CD8-positive, alpha-beta memory T cell (primary cell): ENCODE measurements around the gene FSD2. TPM values are rescaled to one million over a fixed set of nuclear protein-coding genes. Genes with fewer than 3 reads are reported as not detected.

Source experiments
- CTCF ChIA-PET: fragments of 350-600 bp; sonication (Branson Sonifier 250); formaldehyde crosslinking; loops from one replicate; lab custom pipeline; 2021; ENCODE audit warnings: antibody characterized with exemption; lab: Charles Lee
- POLR2A ChIA-PET: fragments of 350-600 bp; sonication (Branson Sonifier 250); formaldehyde crosslinking; loops from one replicate; lab custom pipeline; 2021; ENCODE audit warnings: antibody characterized with exemption; lab: Charles Lee
- DNase-seq, 5 donors: peaks; one replicate each; pipeline versions ENCODE4 v3.0.0 to v3.0.0-alpha.2; 2020 to 2022; ENCODE audit warnings: mixed read lengths in 1 of 5
- H3K27ac ChIP-seq: one replicate; pipeline ENCODE4 v1.7.0; 2013; ENCODE audit warnings: low read depth, mild to moderate bottlenecking, low read length, moderate library complexity
- H3K27me3 ChIP-seq: 2 replicates; pipeline ENCODE4 v1.7.0; 2013; ENCODE audit warnings: low read length, mild to moderate bottlenecking; ENCODE audit not compliant: insufficient read depth, poor library complexity, severe bottlenecking
- H3K36me3 ChIP-seq: 2 replicates; pipeline ENCODE4 v1.7.0; 2013; ENCODE audit warnings: mild to moderate bottlenecking, low read length, moderate library complexity; ENCODE audit not compliant: insufficient read depth
- H3K4me1 ChIP-seq: 2 replicates; pipeline ENCODE4 v1.7.0; 2013; ENCODE audit warnings: mild to moderate bottlenecking, low read length, moderate library complexity; ENCODE audit not compliant: insufficient read depth
- H3K4me3 ChIP-seq: 2 replicates; pipeline ENCODE4 v1.7.0; 2013; ENCODE audit warnings: mild to moderate bottlenecking, low read length
- H3K9me3 ChIP-seq: 2 replicates; pipeline ENCODE4 v1.7.0; 2013; ENCODE audit warnings: mild to moderate bottlenecking, low read length
- H3K27ac Mint-ChIP-seq, 8 donors: one replicate each; pipeline ENCODE4 v1.8.0; 2020 to 2021; ENCODE audit warnings: mixed read lengths in 8 of 8, mild to moderate bottlenecking in 6 of 8, inconsistent platforms in 3 of 8, moderate library complexity in 3 of 8
- H3K27me3 Mint-ChIP-seq, 2 donors: one replicate each; pipeline ENCODE4 v1.8.0; 2020 to 2021; ENCODE audit warnings: mixed read lengths in 2 of 2, mild to moderate bottlenecking in 1 of 2, moderate library complexity in 1 of 2
- H3K36me3 Mint-ChIP-seq, 3 donors: one replicate each; pipeline ENCODE4 v1.8.0; 2020 to 2021; ENCODE audit warnings: mixed read lengths in 3 of 3, inconsistent platforms in 1 of 3, mild to moderate bottlenecking in 1 of 3
- H3K4me1 Mint-ChIP-seq, 3 donors: one replicate each; pipeline ENCODE4 v1.8.0; 2020 to 2021; ENCODE audit warnings: mixed read lengths in 3 of 3, inconsistent platforms in 1 of 3, mild to moderate bottlenecking in 1 of 3
- H3K4me3 Mint-ChIP-seq, 7 donors: one replicate each; pipeline ENCODE4 v1.8.0; 2020 to 2021; ENCODE audit warnings: mixed read lengths in 7 of 7, mild to moderate bottlenecking in 6 of 7, moderate library complexity in 4 of 7, inconsistent platforms in 2 of 7
- H3K9me3 Mint-ChIP-seq, 5 donors: one replicate each; pipeline ENCODE4 v1.8.0; 2020 to 2022; ENCODE audit warnings: mixed read lengths in 5 of 5, mild to moderate bottlenecking in 3 of 5, moderate library complexity in 2 of 5, inconsistent platforms in 1 of 5
- polyA plus RNA-seq: library from polyadenylated mRNA; unstranded; fragments of 300-500 nt; fragmentation: Illumina TruSeq; gene quantifications from one replicate; pipeline ENCODE4 v1.2.3, GENCODE V29; 2021
- total RNA-seq, 2 experiments: library from RNA; stranded (reverse); gene quantifications; one replicate each; pipeline ENCODE4 v1.2.3, GENCODE V29; 2021

FSD2 gene, protein sequence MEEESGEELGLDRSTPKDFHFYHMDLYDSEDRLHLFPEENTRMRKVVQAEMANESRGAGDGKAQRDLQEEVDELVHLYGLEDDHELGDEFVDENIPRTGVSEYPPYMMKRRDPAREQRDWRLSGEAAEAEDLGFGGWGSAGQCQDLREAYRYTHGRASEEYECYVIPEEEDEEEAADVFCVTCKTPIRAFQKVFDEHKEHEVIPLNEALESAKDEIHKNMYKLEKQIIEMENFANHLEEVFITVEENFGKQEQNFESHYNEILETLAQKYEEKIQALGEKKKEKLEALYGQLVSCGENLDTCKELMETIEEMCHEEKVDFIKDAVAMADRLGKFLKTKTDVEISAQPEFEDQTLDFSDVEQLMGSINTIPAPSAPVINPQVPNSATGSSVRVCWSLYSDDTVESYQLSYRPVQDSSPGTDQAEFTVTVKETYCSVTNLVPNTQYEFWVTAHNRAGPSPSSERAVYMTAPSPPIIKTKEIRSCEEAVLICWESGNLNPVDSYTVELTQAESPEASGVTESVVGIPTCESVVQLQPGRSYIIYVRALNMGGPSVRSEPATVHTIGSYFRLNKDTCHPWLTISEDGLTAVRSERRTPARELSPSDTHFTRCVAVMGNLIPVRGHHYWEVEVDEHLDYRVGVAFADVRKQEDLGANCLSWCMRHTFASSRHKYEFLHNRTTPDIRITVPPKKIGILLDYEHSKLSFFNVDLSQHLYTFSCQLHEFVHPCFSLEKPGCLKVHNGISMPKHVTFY
- total RNA-seq (not detected), polyA plus RNA-seq (0.16 TPM)

DNA sequence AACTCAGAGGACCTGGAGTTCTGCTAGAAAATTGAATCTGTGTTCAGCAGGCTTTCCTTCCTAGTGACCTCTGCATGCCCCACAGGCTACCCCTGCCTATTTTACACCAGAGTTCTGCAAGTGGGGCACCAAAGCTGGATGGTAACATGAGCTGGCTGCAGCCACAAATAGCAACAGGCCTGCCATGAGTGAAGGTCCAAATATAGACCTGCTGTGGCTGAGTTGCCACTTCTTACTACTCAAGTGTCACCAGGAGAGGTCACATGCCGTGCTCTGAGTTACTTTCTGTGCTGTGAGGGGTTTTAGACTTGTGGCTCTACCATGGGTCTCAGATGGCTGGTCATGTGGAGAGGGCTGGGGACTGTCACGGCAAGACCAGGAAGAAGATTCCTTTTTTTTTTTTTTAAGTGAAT, at the start of gene FSD2:
Gene FSD2, minus strand, starts transcription at position 76 of the 413 bp plus-strand sequence. CDS start 18,679 bp downstream, outside the sequence.
- POLR2A ChIA-PET, result no interaction called here
- CTCF ChIA-PET, result no interaction called here
- Mint-ChIP-seq H3K27me3 (peaks cover 11 to 30% of the 10 kb centered on the region in 2 donors), H3K4me3 (peak within 1 kb of the TSS in 1 of 7 donors; percentile 5), H3K36me3 (peaks cover 0 to 7% (median 0%) of the 10 kb centered on the region in 3 donors), H3K27ac (peak within 1 kb of the TSS in 1 of 8 donors; percentile 55), H3K4me1 (peaks cover 9 to 12% (median 10%) of the 10 kb centered on the region in 3 donors), H3K9me3 (no peaks in the 10 kb centered on the region)
- no peak within 1 kb of the TSS for H3K27ac ChIP-seq
- no peaks in the 10 kb centered on the region for H3K9me3 ChIP-seq
- peaks cover 9% of the 10 kb centered on the region for H3K4me1 ChIP-seq
- no peak for DNase-seq
- H3K36me3 ChIP-seq, result no peaks in the 10 kb centered on the region
- no peaks in the 10 kb centered on the region for H3K27me3 ChIP-seq
- H3K4me3 ChIP-seq, result no peak within 1 kb of the TSS

DNA sequence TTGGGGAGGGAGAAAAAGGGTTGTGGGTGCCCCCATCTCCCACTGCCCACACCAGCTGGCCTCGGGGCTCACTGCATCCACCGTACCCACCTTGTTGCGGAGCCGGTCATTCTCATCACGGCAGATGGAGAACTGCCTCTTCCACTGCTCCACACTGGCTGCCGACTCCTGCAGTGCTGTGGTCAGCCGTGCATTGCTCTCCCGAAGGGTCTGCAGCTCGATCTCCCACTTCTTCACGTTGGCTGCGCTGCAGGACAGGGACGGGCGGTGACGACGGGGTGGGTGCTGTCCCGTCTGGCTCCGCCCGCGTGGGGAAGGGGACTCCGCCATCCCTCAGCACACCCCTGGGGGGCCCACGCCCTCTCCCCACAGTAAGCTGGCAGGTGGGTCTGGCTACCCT, 48.7 kb upstream of the FSD2 start:
- no peak for DNase-seq
- no peaks in the 10 kb centered on the region for H3K27me3 ChIP-seq

DNA sequence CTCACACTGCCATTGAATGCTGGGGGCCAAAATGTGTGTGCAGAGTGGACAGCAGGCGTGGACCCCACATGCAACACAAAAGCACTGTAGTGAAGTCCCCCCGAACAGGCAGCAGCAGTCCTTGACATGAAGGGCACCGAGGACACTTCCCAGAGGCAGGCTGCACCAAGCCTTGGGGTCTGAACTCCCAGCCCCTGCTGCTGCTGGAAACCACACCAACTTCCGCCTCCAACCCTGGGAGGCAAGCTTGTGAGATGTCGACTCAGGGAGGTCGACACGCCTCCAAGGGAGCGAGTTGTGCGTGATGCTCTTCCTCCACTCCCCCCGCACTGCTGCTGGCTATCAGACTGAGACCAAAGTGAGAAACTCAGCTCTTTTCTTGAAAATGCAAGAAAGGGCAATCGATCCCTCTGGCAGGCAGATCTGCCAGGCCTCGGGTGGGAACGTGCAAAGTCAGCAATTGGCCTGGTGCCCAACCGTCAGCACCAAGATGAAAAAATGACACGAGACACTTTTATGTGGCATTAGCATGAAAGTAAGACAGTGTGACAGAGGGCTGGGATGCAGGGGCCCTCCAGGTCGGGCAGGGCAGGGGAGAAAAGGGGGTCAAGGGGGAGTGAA, 47.2 kb upstream of the FSD2 start:
- Histone ChIP-seq H3K27me3 (no peaks in the 10 kb centered on the region), H3K36me3 (no peaks in the 10 kb centered on the region), H3K27ac (no peak overlapping the region), H3K4me1 (no peaks in the 10 kb centered on the region), H3K4me3 (no peak overlapping the region), H3K9me3 (no peaks in the 10 kb centered on the region)
- no peak overlapping the region for H3K4me3 Mint-ChIP-seq
- POLR2A ChIA-PET, result no interaction called here
- H3K27me3 Mint-ChIP-seq, result peaks cover 0 to 2% of the 10 kb centered on the region in 2 donors
- H3K36me3 Mint-ChIP-seq, result no peaks in the 10 kb centered on the region
- H3K27ac Mint-ChIP-seq, result no peak overlapping the region
- peaks cover 0 to 7% (median 6%) of the 10 kb centered on the region in 3 donors for H3K4me1 Mint-ChIP-seq
- CTCF ChIA-PET, result no interaction called here
- DNase-seq, result peak in 1 of 5 donors; percentile 12
- H3K9me3 Mint-ChIP-seq, result no peaks in the 10 kb centered on the region

More for the DNA sequence above, 48.7 kb upstream of the FSD2 start:
- Histone ChIP-seq H3K36me3 (no peaks in the 10 kb centered on the region), H3K4me1 (no peaks in the 10 kb centered on the region), H3K27ac (no peak overlapping the region), H3K4me3 (no peak overlapping the region), H3K9me3 (no peaks in the 10 kb centered on the region)
- Mint-ChIP-seq H3K9me3 (no peaks in the 10 kb centered on the region), H3K4me1 (peaks cover 0 to 7% (median 6%) of the 10 kb centered on the region in 3 donors), H3K27ac (no peak overlapping the region), H3K27me3 (peaks cover 0 to 2% of the 10 kb centered on the region in 2 donors), H3K36me3 (no peaks in the 10 kb centered on the region), H3K4me3 (peak overlapping the region in 1 of 7 donors; percentile 23)
- ChIA-PET POLR2A (no interaction called here), CTCF (interaction anchor here (0.7 kb wide), 1 partner anchor 980 kb away, joined by 3 read pairs; no protein-coding TSS in a partner anchor)

DNA sequence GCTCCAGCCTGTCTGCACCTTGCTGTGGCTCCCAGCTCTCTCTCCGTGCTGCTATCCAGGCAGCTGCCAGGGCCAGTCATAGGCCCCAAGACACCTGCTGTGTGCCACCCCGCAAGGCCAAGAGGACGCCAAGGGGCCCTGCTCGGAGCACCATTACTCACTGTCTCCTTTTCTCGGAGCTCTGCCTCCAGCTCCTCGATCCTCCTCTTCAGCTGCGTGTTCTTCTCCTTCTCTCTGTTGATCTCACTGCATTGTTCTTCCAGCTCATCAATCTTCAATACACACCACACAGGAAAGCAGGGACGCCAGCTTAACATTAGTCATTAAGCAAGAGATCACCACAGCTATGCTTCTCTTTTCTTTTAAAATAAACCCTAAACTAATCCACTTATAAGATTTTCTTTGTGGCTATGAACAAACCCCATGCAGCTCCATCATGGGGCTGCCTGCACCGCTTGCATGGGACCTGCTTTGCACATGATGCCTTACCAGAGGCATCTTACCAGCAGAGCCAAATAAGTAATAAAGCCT, 46.2 kb upstream of the FSD2 start:
- no peak for DNase-seq
- H3K36me3 Mint-ChIP-seq, result no peaks in the 10 kb centered on the region
- no peak overlapping the region for H3K4me3 Mint-ChIP-seq
- H3K4me1 Mint-ChIP-seq, result peaks cover 0 to 7% (median 6%) of the 10 kb centered on the region in 3 donors
- H3K4me3 ChIP-seq, result no peak overlapping the region
- H3K4me1 ChIP-seq, result no peaks in the 10 kb centered on the region
- H3K36me3 ChIP-seq, result no peaks in the 10 kb centered on the region
- peak overlapping the region in 1 of 8 donors; percentile 11 for H3K27ac Mint-ChIP-seq
- H3K9me3 Mint-ChIP-seq, result no peaks in the 10 kb centered on the region
- ChIA-PET CTCF (no interaction called here), POLR2A (no interaction called here)
- no peaks in the 10 kb centered on the region for H3K9me3 ChIP-seq
- peaks cover 0 to 2% of the 10 kb centered on the region in 2 donors for H3K27me3 Mint-ChIP-seq
- no peaks in the 10 kb centered on the region for H3K27me3 ChIP-seq
- no peak overlapping the region for H3K27ac ChIP-seq

DNA sequence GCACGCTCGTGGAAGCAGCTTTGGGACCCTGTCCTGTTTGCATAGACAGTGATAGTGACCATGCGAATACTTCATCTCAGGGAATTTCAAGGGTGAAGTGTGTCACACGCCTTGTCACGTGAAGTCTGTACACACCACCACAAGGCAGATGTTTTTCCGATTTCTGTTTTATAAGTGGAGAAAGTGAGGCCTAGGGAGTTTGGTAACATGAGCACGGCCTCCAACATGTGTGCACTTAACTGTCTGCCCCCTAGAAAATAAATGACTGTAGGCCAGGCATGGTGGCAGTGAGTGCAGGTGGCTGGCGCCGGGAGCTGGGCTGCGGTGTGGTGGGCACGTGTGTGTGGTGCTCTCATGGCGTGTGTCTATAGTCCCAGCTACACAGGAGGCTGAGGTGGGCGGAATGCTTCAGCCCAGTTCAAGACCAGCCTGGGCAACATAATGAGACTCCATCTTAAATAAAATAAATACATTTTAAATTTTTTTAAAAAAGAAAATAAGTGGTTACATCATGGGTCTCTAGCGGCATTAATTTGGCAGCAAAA, 45.5 kb upstream of the FSD2 start:
- POLR2A ChIA-PET, result no interaction called here
- Histone ChIP-seq H3K27me3 (no peaks in the 10 kb centered on the region), H3K36me3 (no peaks in the 10 kb centered on the region), H3K4me1 (no peaks in the 10 kb centered on the region), H3K9me3 (no peaks in the 10 kb centered on the region), H3K27ac (no peak overlapping the region), H3K4me3 (no peak overlapping the region)
- Mint-ChIP-seq H3K36me3 (no peaks in the 10 kb centered on the region), H3K27ac (no peak overlapping the region), H3K27me3 (peaks cover 0 to 2% of the 10 kb centered on the region in 2 donors), H3K4me1 (peaks cover 0 to 7% (median 6%) of the 10 kb centered on the region in 3 donors), H3K4me3 (no peak overlapping the region), H3K9me3 (no peaks in the 10 kb centered on the region)
- DNase-seq, result no peak
- CTCF ChIA-PET, result interaction anchor here (1.5 kb wide), 1 partner anchor 43 kb away, joined by 4 read pairs; no protein-coding TSS in a partner anchor

DNA sequence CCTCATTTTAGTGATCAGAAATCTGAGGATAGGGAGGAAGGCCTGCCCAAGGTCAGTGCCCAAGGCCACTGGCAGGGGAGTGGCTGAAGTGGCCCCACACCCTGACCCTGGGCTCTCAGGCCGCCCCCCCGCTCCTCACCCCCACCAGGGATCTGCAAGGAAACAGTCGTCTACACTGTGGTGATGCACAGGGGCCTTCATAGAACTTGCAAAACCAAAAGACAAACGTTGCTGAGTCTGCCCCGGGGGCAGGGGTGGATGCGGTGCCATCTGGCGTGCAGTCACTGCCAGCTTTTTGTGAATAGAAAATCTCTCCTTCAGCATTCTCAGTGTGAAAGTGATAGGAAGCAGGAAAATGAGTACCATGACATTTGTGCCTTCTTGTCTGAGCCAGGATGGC, 44.9 kb upstream of the FSD2 start:
- Histone ChIP-seq H3K4me1 (no peaks in the 10 kb centered on the region), H3K27ac (no peak overlapping the region), H3K36me3 (no peaks in the 10 kb centered on the region), H3K27me3 (no peaks in the 10 kb centered on the region), H3K4me3 (no peak overlapping the region), H3K9me3 (no peaks in the 10 kb centered on the region)
- no peaks in the 10 kb centered on the region for H3K36me3 Mint-ChIP-seq
- no peak overlapping the region for H3K4me3 Mint-ChIP-seq
- DNase-seq, result no peak
- peaks cover 0 to 2% (median under 1%) of the 10 kb centered on the region in 3 donors for H3K4me1 Mint-ChIP-seq
- H3K9me3 Mint-ChIP-seq, result no peaks in the 10 kb centered on the region
- peaks cover 0 to 2% of the 10 kb centered on the region in 2 donors for H3K27me3 Mint-ChIP-seq
- no peak overlapping the region for H3K27ac Mint-ChIP-seq
- ChIA-PET POLR2A (no interaction called here), CTCF (interaction anchor here (1.5 kb wide), 1 partner anchor 42 kb away, joined by 4 read pairs; no protein-coding TSS in a partner anchor)

DNA sequence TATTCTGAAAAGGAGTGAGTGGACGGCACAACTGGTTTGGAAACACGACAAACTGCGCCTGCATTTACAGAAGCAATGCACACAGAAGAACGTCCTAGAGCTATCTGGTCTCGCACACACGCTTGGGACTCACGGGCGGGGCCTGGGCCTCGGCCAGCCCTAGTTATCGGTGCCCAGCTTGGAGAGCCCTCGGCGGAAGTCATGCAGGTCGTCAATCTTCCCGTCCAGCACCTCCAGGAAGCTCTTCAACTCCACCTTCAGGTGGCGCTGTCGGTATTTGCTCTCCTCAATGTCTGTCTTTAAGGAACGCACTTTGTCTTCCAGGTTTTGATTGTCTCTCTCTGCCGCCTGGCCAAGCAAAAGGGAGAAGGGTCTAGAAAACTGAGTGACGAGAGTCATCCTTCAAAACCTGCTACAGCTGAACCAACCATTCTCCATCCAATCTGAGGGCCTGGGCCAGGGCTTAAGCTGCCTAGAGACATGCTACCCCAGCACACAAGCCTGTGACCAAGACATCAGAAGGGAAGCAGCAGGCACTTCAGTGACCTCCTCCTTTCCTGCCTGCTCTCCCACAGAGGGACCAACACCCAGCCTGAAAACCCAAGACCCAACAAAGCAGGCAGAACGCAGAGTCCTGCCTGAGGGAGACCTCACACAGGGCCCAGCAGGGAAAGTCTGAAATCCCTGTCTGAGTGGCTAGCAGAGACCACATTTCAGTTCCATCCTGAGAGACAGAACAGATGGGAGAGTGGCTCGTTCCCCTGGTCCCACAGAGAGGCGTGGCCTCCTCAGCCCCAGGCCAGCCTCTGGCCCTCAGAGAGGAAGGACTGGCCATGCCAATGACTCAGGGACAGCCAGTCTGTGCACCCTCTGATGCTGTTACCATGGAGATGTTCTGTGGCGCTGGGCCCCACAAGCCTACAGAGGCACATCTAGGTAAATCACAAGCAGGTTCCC, 44.0 kb upstream of the FSD2 start:
- POLR2A ChIA-PET, result no interaction called here

More for the DNA sequence above, 44.0 kb upstream of the FSD2 start:
- no peaks in the 10 kb centered on the region for H3K36me3 ChIP-seq
- CTCF ChIA-PET, result interaction anchor here (1.5 kb wide), 1 partner anchor 41 kb away, joined by 4 read pairs; no protein-coding TSS in a partner anchor
- no peaks in the 10 kb centered on the region for H3K9me3 ChIP-seq
- Mint-ChIP-seq H3K4me1 (peaks cover 0 to 5% (median 5%) of the 10 kb centered on the region in 3 donors), H3K4me3 (no peak overlapping the region), H3K27ac (peak overlapping the region in 2 of 8 donors; percentile 66 to 67), H3K9me3 (no peaks in the 10 kb centered on the region), H3K36me3 (no peaks in the 10 kb centered on the region), H3K27me3 (peaks cover 0 to 2% of the 10 kb centered on the region in 2 donors)
- no peak overlapping the region for H3K4me3 ChIP-seq
- no peaks in the 10 kb centered on the region for H3K27me3 ChIP-seq
- H3K4me1 ChIP-seq, result no peaks in the 10 kb centered on the region
- DNase-seq, result peak in 1 of 5 donors; percentile 39
- peak overlapping the region; percentile 14 for H3K27ac ChIP-seq
